Measurements from ENCODE around the gene CLEC14A.

The CLEC14A gene

DNA sequence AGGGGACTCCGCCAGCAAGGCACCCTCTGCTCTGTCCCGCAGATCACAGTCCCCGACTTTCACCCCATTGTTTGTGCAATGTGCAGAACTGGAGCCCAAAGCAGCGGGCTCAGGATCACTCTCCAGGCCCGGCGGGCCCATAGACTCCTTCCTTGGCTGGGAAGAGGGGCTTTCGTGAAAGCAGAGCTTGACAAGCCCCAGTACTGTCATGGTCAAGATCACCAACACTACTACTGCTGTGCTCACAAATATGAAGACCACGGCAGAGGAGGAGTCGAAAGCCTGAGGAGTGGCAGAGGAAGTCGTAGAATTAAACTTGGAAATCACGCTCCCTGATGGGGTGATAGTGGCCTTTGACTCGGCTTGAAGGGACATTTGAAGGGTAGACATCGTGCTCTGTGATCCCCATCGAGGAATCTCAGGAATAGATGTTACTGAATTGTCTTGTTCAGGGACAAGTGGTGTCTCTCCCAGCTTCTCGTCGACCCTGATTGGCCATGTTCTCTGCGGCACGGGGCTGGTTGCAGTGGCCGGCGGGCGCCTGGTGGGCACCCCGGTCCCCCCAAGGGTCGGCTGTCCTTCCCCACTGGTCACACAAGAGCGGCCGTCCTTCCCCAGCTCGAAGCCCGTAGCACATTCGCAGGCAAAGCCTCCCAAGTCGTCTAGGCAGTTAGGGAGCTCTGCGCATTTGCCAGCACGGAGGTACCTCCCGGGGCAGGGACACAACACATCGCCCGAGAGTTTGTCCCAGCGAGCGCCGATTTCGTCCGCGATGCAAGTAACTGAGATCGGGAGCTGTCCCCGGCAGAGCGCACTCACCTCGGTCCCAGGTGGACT, 1.1 kb downstream of the CLEC14A start:
- DNase-seq = no peak
- no peaks in the 10 kb centered on the region for H3K36me3 ChIP-seq
- intact Hi-C loops (cut with DNase I; ENCODE audit: low total_unique reads) = no loop called here
- no peaks in the 10 kb centered on the region for H3K9me3 ChIP-seq
- H3K27ac ChIP-seq = no peak overlapping the region
- peaks cover 0 to 14% (median 9%) of the 10 kb centered on the region in 4 donors for H3K4me1 ChIP-seq
- no peak for TF ChIP-seq CTCF (IDR thresholded peaks at IDR 0.05)
- H3K27me3 ChIP-seq = peaks cover 0 to 19% of the 10 kb centered on the region in 2 donors
- peak overlapping the region; percentile 43 to 49 for H3K4me3 ChIP-seq

DNA sequence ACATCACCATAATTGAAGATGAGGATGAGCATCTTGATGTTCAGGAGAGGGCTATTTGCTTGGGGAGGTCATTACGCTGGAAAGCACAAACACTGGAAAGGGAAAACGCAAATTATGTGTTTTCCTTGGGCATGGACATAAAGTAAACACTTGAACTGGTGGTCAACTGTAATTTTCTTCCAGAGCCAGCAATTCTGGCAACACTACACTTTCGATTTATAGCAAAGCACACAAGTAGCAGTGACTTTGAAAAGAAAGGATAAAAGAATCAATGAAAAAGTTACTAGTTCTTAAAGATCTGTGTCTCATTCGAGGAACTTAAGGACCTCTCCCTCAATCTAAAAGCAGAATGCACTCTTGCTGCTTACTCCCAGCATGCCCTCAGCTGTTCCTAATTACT, 2.2 kb downstream of the CLEC14A start:
- peaks cover 0 to 14% (median 9%) of the 10 kb centered on the region in 4 donors for H3K4me1 ChIP-seq
- no peak for TF ChIP-seq CTCF (IDR thresholded peaks at IDR 0.05)
- H3K27ac ChIP-seq = no peak overlapping the region
- no peak for DNase-seq
- no peaks in the 10 kb centered on the region for H3K9me3 ChIP-seq
- intact Hi-C loops (cut with DNase I; ENCODE audit: low total_unique reads) = no loop called here
- peaks cover 0 to 19% of the 10 kb centered on the region in 2 donors for H3K27me3 ChIP-seq
- peak overlapping the region; percentile 43 to 49 for H3K4me3 ChIP-seq
- no peaks in the 10 kb centered on the region for H3K36me3 ChIP-seq

DNA sequence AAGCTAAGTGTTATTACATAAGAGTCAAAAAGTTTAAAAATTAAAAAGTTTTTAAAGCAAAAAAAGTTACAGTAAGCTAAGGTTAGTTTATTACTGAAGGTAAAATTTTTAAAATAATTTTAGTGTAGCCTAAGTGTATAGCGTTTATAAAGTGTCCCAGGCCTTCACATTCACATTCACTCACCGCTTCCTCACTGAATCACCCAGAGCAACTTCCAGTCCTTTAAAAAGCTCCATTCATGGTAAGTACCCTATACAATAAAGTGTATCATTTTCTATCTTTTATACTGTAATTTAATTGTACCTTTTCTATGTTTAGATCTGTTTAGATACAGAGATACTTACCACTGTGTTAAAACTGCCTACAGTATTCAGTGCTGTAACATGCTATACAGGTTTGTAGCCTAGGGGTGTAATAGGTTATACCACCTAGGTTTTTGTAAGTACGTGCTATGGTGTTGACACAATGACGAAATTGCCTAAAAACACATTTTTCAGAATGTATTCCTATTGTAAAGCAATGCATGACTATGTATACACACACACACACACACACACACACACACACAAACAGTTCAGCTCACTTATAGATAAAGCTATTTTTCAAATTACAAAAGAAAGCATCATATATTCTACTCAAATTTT, 3.7 kb downstream of the CLEC14A start:
- no peaks in the 10 kb centered on the region for H3K9me3 ChIP-seq
- H3K27me3 ChIP-seq = peaks cover 0 to 19% of the 10 kb centered on the region in 2 donors
- no peak overlapping the region for H3K27ac ChIP-seq
- TF ChIP-seq CTCF (IDR thresholded peaks at IDR 0.05) = no peak
- intact Hi-C loops (cut with DNase I; ENCODE audit: low total_unique reads) = no loop called here
- peak overlapping the region in 1 of 2 donors; percentile 6 for H3K4me3 ChIP-seq
- no peak for DNase-seq
- peaks cover 0 to 14% (median 9%) of the 10 kb centered on the region in 4 donors for H3K4me1 ChIP-seq
- H3K36me3 ChIP-seq = no peaks in the 10 kb centered on the region

DNA sequence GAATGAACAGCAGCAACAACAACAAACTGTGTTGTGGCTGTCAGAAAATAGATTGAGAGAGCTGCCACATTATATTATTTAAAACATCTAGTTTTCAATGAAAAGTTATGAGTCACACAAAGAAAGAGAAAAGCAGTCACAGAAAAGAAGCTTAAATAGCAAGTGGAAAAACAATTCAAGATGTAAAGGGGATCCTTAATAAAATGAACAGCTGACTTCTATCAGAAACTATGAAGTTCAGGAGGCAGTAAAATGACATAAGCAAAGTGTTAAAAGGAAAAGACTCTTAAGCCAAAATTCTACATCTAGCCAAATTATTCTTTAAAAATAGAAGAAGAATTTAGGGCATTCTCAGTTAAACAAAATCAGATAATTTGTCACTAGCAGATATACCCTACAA, 5.6 kb downstream of the CLEC14A start:
- H3K4me1 ChIP-seq = peaks cover 0 to 5% (median 5%) of the 10 kb centered on the region in 4 donors
- H3K36me3 ChIP-seq = no peaks in the 10 kb centered on the region
- H3K4me3 ChIP-seq = no peak overlapping the region
- no peak for DNase-seq
- intact Hi-C loops (cut with DNase I; ENCODE audit: low total_unique reads) = no loop called here
- peaks cover 0 to 13% of the 10 kb centered on the region in 2 donors for H3K27me3 ChIP-seq
- H3K9me3 ChIP-seq = no peaks in the 10 kb centered on the region
- no peak for TF ChIP-seq CTCF (IDR thresholded peaks at IDR 0.05)
- no peak overlapping the region for H3K27ac ChIP-seq

DNA sequence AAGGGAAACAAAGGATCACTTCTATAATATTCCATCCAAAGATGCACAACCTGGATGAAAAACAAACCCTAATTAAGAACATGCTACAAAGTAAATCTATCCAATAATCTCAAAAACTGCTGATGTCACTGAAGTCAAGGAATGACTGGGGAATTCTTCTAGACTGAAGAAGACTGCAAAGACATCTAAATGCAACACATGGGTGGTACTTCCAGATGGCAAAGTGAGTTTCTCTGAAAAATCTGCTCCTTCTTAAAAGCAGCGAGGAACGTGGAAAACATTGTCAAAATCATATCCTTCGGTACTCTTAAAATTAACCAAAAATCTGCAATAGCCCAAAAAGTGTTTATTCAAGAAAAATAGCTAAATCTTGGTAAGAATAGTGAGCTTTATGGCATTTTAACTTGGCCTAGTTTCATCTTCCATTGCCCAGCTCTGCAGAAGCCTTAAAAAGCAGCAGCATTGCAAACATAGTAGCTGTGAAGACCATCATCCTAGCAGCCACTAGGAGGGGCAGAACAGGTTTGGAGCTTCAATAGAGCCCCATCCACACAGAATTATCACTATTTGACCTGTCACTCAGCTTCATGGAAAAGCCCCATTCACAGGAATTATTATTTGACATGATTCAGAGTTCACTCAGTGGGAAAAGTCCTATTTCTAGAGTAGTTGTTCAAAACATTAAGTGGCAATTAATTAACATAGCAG, 7.4 kb downstream of the CLEC14A start:
- intact Hi-C loops (cut with DNase I; ENCODE audit: low total_unique reads) = no loop called here
- Histone ChIP-seq H3K4me3 (no peak overlapping the region), H3K27me3 (no peaks in the 10 kb centered on the region), H3K36me3 (no peaks in the 10 kb centered on the region), H3K9me3 (no peaks in the 10 kb centered on the region), H3K27ac (no peak overlapping the region), H3K4me1 (no peaks in the 10 kb centered on the region)
- no peak for TF ChIP-seq CTCF (IDR thresholded peaks at IDR 0.05)
- DNase-seq = no peak

Measured in tibial artery (tissue), 4 donors.